PC-3 (cell line): ENCODE results near the gene SLC22A25. TPM values are rescaled to one million over a fixed set of nuclear protein-coding genes. Genes with fewer than 3 reads are reported as not detected.
A peak's percentile ranks its signal among the peaks of the same experiment; 100 is the strongest.

Source experiments
- ATAC-seq: fragments of 200-7000 bp; cut with Tn5 transposase; 2 replicates; pipeline ENCODE4 v1.9.1; 2020; ENCODE audit warnings: mild to moderate bottlenecking, moderate library complexity
- Bru-seq: library from RNA; stranded (reverse); fragments of 400-500 nt; gene quantifications from one replicate; lab custom pipeline; 2021; lab: Mats Ljungman, UMichigan
- BruChase-seq, 2 experiments: library from RNA; stranded (reverse); fragments of 400-500 nt; gene quantifications; one replicate each; lab custom pipeline; 2021; lab: Mats Ljungman, UMichigan
- BruUV-seq: library from RNA; stranded (reverse); fragments of 400-500 nt; replicated peaks from 2 replicates; lab custom pipeline; 2021; lab: Mats Ljungman, UMichigan
- CTCF ChIA-PET: fragments of 300-600 bp; sonication (Branson Sonifier 250); formaldehyde crosslinking; loops from one replicate; lab custom pipeline; 2022; ENCODE audit warnings: antibody characterized with exemption; lab: Charles Lee
- POLR2A ChIA-PET: fragments of 300-600 bp; sonication (Branson Sonifier 250); formaldehyde crosslinking; loops from one replicate; lab custom pipeline; 2022; ENCODE audit warnings: antibody characterized with exemption; ENCODE audit not compliant: unreplicated experiment; lab: Charles Lee
- DNase-seq: peaks from one replicate; pipeline ENCODE4 v3.0.0-alpha.2; 2015
- H2AFZ ChIP-seq: fragments of 300-600 bp; sonication (generic); 2 replicates; pipeline ENCODE4 v1.6.0; 2016; ENCODE audit warnings: antibody characterized with exemption, low read length
- H3F3A ChIP-seq: fragments of 300-600 bp; sonication (generic); one replicate; pipeline ENCODE4 v1.6.0; 2017; ENCODE audit warnings: antibody characterized with exemption, low read length, control low read depth, mild to moderate bottlenecking; ENCODE audit not compliant: unreplicated experiment
- H3K27ac ChIP-seq: fragments of 300-600 bp; sonication (generic); 2 replicates; pipeline ENCODE4 v1.5.1; 2016; ENCODE audit warnings: mild to moderate bottlenecking, low read length
- H3K27me3 ChIP-seq: fragments of 300-600 bp; sonication (generic); 2 replicates; pipeline ENCODE4 v1.6.1; 2016; ENCODE audit warnings: low read length, mixed read lengths
- H3K36me3 ChIP-seq: fragments of 300-600 bp; sonication (generic); 2 replicates; pipeline ENCODE4 v1.6.1; 2016; ENCODE audit warnings: low read depth, mixed run types, low read length, mixed read lengths
- H3K4me1 ChIP-seq: fragments of 300-600 bp; sonication (generic); 2 replicates; pipeline ENCODE4 v1.5.1; 2016; ENCODE audit warnings: low read length; ENCODE audit not compliant: insufficient read depth
- H3K4me2 ChIP-seq: fragments of 300-600 bp; sonication (generic); 2 replicates; pipeline ENCODE4 v1.6.0; 2016; ENCODE audit warnings: low read length
- H3K4me3 ChIP-seq: fragments of 300-600 bp; sonication (generic); 2 replicates; pipeline ENCODE4 v1.5.1; 2016; ENCODE audit warnings: mild to moderate bottlenecking, low read length, mixed read lengths
- H3K79me2 ChIP-seq: fragments of 300-600 bp; sonication (generic); 2 replicates; pipeline ENCODE4 v1.6.1; 2017; ENCODE audit warnings: low read length, mixed read lengths
- H3K9ac ChIP-seq: fragments of 300-600 bp; sonication (generic); 2 replicates; pipeline ENCODE4 v1.6.0; 2016; ENCODE audit warnings: mild to moderate bottlenecking, low read length
- H3K9me2 ChIP-seq: fragments of 300-600 bp; sonication (generic); replicated peaks from 2 replicates; pipeline ENCODE4 v1.6.1; 2016; ENCODE audit warnings: mixed run types, low read length, mixed read lengths
- H3K9me3 ChIP-seq: fragments of 300-600 bp; sonication (generic); 2 replicates; pipeline ENCODE4 v1.6.1; 2016; ENCODE audit warnings: low read length, mixed read lengths
- H4K20me1 ChIP-seq: fragments of 300-600 bp; sonication (generic); 2 replicates; pipeline ENCODE4 v1.6.1; 2016; ENCODE audit warnings: low read length, mixed read lengths
- CTCF ChIP-seq: fragments of 300-600 bp; sonication (generic); conservative IDR thresholded peaks from 2 replicates; pipeline ENCODE4 v1.5.1; 2017; ENCODE audit warnings: antibody characterized with exemption, low read depth, mild to moderate bottlenecking, low read length
- EZH2 ChIP-seq: fragments of 300-600 bp; sonication (generic); IDR thresholded peaks from one replicate; pipeline ENCODE4 v1.6.1; 2017; ENCODE audit warnings: antibody characterized with exemption, mild to moderate bottlenecking, low read length; ENCODE audit not compliant: unreplicated experiment
- EZH2phosphoT487 ChIP-seq: fragments of 300-600 bp; sonication (generic); IDR thresholded peaks from 2 replicates; pipeline ENCODE4 v1.6.1; 2018; ENCODE audit warnings: mild to moderate bottlenecking, antibody characterized with exemption, low read length, borderline replicate concordance
- intact Hi-C: fragments of 100-400 bp; cut with micrococcal nuclease; formaldehyde crosslinking; loops from 2 replicates; pipeline ENCODE4 v1.9.0; 2023
- long read RNA-seq: library from polyadenylated mRNA; unstranded; transcript quantifications from one replicate; pipeline ENCODE4 v2.0.0, GENCODE V29; 2021; ENCODE audit not compliant: unreplicated experiment
- total RNA-seq: library from RNA; depleted of rRNA; stranded (reverse); fragments of >200 nt; gene quantifications from 2 replicates; pipeline ENCODE4 v1.2.3, GENCODE V29; 2014; rRNA removed

Gene SLC22A25
- total RNA-seq, result not detected in 2 replicates
- percentile 3 among the genes with signal in this experiment for Bru-seq, nascent RNA
- not detected for BruChase-seq, experiment 1, labeled RNA remaining after a 6-hour chase
- percentile 2 among the genes with signal in this experiment for BruChase-seq, experiment 2, labeled RNA remaining after a 2-hour chase
- long read RNA-seq, result 0 reads

- Histone ChIP-seq H3K9me2 (no peaks in the 10 kb centered on the region), H4K20me1 (no peaks in the 10 kb centered on the region), H3K9ac (no peak within 1 kb of the TSS), H3K4me3 (no peak within 1 kb of the TSS), H3K27ac (no peak within 1 kb of the TSS), H2AFZ (no peak within 1 kb of the TSS), H3F3A (no peaks in the 10 kb centered on the region), H3K9me3 (no peaks in the 10 kb centered on the region), H3K27me3 (peaks cover 49% of the 10 kb centered on the region), H3K4me2 (no peak within 1 kb of the TSS), H3K36me3 (no peaks in the 10 kb centered on the region), H3K79me2 (no peaks in the 10 kb centered on the region), H3K4me1 (no peaks in the 10 kb centered on the region)
- DNase-seq (no peak), ATAC-seq (no peak)
- intact Hi-C loops, result no loop called here
- CTCF ChIA-PET, result no interaction called here
- POLR2A ChIA-PET, result no interaction called here
- no peak for TF ChIP-seq EZH2phosphoT487
- no peak for TF ChIP-seq CTCF
- BruUV-seq, result no TSS peak
Observed at GRCh38 chr11:63243533-63243932, at the start of gene SLC22A25. Gene SLC22A25 (minus strand): TSS chr11:63243599. CDS start chr11:63229652, 13,947 bp downstream.

GRCh38 chr11:63290285-63290684 lies 46.9 kb upstream of the SLC22A25 start:
- H3K4me2 ChIP-seq, result no peak overlapping the region
- no peak overlapping the region for H3K27ac ChIP-seq
- ATAC-seq (no peak), DNase-seq (no peak)
- ChIA-PET POLR2A (no interaction called here), CTCF (no interaction called here)
- no peak overlapping the region for H3K9ac ChIP-seq
- H3F3A ChIP-seq, result no peaks in the 10 kb centered on the region
- no peak overlapping the region for H3K4me3 ChIP-seq
- TF ChIP-seq CTCF (no peak), EZH2 (no peak), EZH2phosphoT487 (no peak)
- H2AFZ ChIP-seq, result no peak overlapping the region
- no peaks in the 10 kb centered on the region for H3K36me3 ChIP-seq
- intact Hi-C loops, result no loop called here
- H3K9me3 ChIP-seq, result peaks cover 6% of the 10 kb centered on the region; the same call in 1 of the 2 replicates
- H3K79me2 ChIP-seq, result no peaks in the 10 kb centered on the region
- H3K4me1 ChIP-seq, result no peaks in the 10 kb centered on the region
- H3K9me2 ChIP-seq, result no peaks in the 10 kb centered on the region
- H4K20me1 ChIP-seq, result no peaks in the 10 kb centered on the region
- BruUV-seq, result no TSS peak
- H3K27me3 ChIP-seq, result peaks cover 3% of the 10 kb centered on the region; the same call in 1 of the 2 replicates

GRCh38 chr11:63289658-63290057 lies 46.3 kb upstream of the SLC22A25 start:
- ATAC-seq, result peak; percentile 94
- CTCF ChIA-PET, result interaction anchor here (0.7 kb wide), 1 partner anchor 116 kb away, joined by 4 read pairs; no protein-coding TSS in a partner anchor
- POLR2A ChIA-PET, result no interaction called here

More at GRCh38 chr11:63289658-63290057, 46.3 kb upstream of the SLC22A25 start:
- Histone ChIP-seq H2AFZ (no peak overlapping the region), H3K79me2 (no peaks in the 10 kb centered on the region), H3K9me3 (peaks cover 6% of the 10 kb centered on the region; the same call in 1 of the 2 replicates), H3K27ac (no peak overlapping the region), H3K9me2 (no peaks in the 10 kb centered on the region), H3K9ac (no peak overlapping the region), H3K27me3 (peaks cover 3% of the 10 kb centered on the region; the same call in 1 of the 2 replicates), H3K36me3 (no peaks in the 10 kb centered on the region), H4K20me1 (no peaks in the 10 kb centered on the region), H3K4me3 (no peak overlapping the region), H3K4me2 (no peak overlapping the region), H3F3A (no peaks in the 10 kb centered on the region), H3K4me1 (no peaks in the 10 kb centered on the region)
- DNase-seq, result peak; percentile 49
- BruUV-seq, result no TSS peak
- no peak for TF ChIP-seq EZH2
- TF ChIP-seq EZH2phosphoT487, result no peak
- TF ChIP-seq CTCF, result no peak
- intact Hi-C loops, result no loop called here
